Activated CD8-positive, alpha-beta T cell treated with anti-CD3 and anti-CD28 coated beads, Interleukin-2, amount 10 ng/mL, durations not matched to agents 7 days and 5 days (primary cell): ENCODE measurements around the gene ENDOV. TPM values are rescaled to one million over a fixed set of nuclear protein-coding genes. Genes with fewer than 3 reads are reported as not detected.

Experiments used
- ATAC-seq: fragments of 150-1000 bp; cut with Tn5 transposase; one replicate; pipeline ENCODE4 v1.10.0; 2021; ENCODE audit warnings: moderate library complexity
- CTCF ChIA-PET: fragments of 350-600 bp; sonication (Branson Sonifier 250); formaldehyde crosslinking; loops from one replicate; lab custom pipeline; 2021; ENCODE audit warnings: antibody characterized with exemption; lab: Charles Lee
- POLR2A ChIA-PET: fragments of 350-600 bp; sonication (Branson Sonifier 250); formaldehyde crosslinking; loops from one replicate; lab custom pipeline; 2021; ENCODE audit warnings: antibody characterized with exemption; lab: Charles Lee
- DNase-seq: peaks from one replicate; pipeline ENCODE4 v3.0.0-alpha.2; 2020
- H3K27ac Mint-ChIP-seq: one replicate; pipeline ENCODE4 v1.8.0; 2021; ENCODE audit warnings: mild to moderate bottlenecking, mixed read lengths
- H3K27me3 Mint-ChIP-seq: one replicate; pipeline ENCODE4 v1.8.0; 2021; ENCODE audit warnings: low read depth, mixed read lengths
- H3K36me3 Mint-ChIP-seq: one replicate; pipeline ENCODE4 v1.8.0; 2021; ENCODE audit warnings: low read depth, mixed read lengths
- H3K4me1 Mint-ChIP-seq: one replicate; pipeline ENCODE4 v1.8.0; 2021; ENCODE audit warnings: low read depth, mixed read lengths
- H3K4me3 Mint-ChIP-seq: one replicate; pipeline ENCODE4 v1.8.0; 2021; ENCODE audit warnings: mild to moderate bottlenecking, mixed read lengths
- H3K9me3 Mint-ChIP-seq: one replicate; pipeline ENCODE4 v1.8.0; 2022; ENCODE audit warnings: mixed read lengths; ENCODE audit not compliant: insufficient read depth
- total RNA-seq, 2 experiments: library from RNA; stranded (reverse); gene quantifications; one replicate each; pipeline ENCODE4 v1.2.3, GENCODE V29; 2021

Gene ENDOV
- total RNA-seq, 2 experiments from 2014 or later = 15.7 to 18.7 TPM

- ATAC-seq (no peak), DNase-seq (no peak)
- Mint-ChIP-seq H3K27ac (no peak overlapping the region), H3K4me3 (no peak overlapping the region), H3K4me1 (peaks cover 23% of the 10 kb centered on the region), H3K9me3 (no peaks in the 10 kb centered on the region), H3K27me3 (peaks cover 10% of the 10 kb centered on the region), H3K36me3 (peaks cover 5% of the 10 kb centered on the region)
- CTCF ChIA-PET = interaction anchor here (0.7 kb wide), 1 partner anchor 57 kb away, joined by 5 read pairs; no protein-coding TSS in a partner anchor
- POLR2A ChIA-PET = no interaction called here
Measured at GRCh38 chr17:80418589-80418988, 3.6 kb downstream of the ENDOV start.

GRCh38 chr17:80419255-80419654, 4.3 kb downstream of the ENDOV start:
- POLR2A ChIA-PET = no interaction called here
- peaks cover 28% of the 10 kb centered on the region for H3K4me1 Mint-ChIP-seq
- H3K9me3 Mint-ChIP-seq = no peaks in the 10 kb centered on the region
- H3K27me3 Mint-ChIP-seq = peaks cover 4% of the 10 kb centered on the region
- DNase-seq (no peak), ATAC-seq (no peak)
- no peak overlapping the region for H3K27ac Mint-ChIP-seq
- H3K36me3 Mint-ChIP-seq = peaks cover 5% of the 10 kb centered on the region
- CTCF ChIA-PET = interaction anchor here (0.7 kb wide), 1 partner anchor 56 kb away, joined by 5 read pairs; no protein-coding TSS in a partner anchor
- H3K4me3 Mint-ChIP-seq = no peak overlapping the region

GRCh38 chr17:80421381-80422090, 6.6 kb downstream of the ENDOV start:
- H3K4me3 Mint-ChIP-seq = no peak overlapping the region

GRCh38 chr17:80422276-80422675, 7.3 kb downstream of the ENDOV start:
- H3K27ac Mint-ChIP-seq = no peak overlapping the region
- ChIA-PET CTCF (no interaction called here), POLR2A (no interaction called here)

More at GRCh38 chr17:80421381-80422090, 6.6 kb downstream of the ENDOV start:
- Mint-ChIP-seq H3K36me3 (peaks cover 2% of the 10 kb centered on the region), H3K27me3 (no peaks in the 10 kb centered on the region), H3K4me1 (peaks cover 30% of the 10 kb centered on the region), H3K9me3 (no peaks in the 10 kb centered on the region), H3K27ac (no peak overlapping the region)
- ATAC-seq (no peak), DNase-seq (no peak)
- ChIA-PET POLR2A (interaction anchor here (0.6 kb wide), 1 partner anchor 469 kb away, joined by 3 read pairs; no protein-coding TSS in a partner anchor), CTCF (no interaction called here)

GRCh38 chr17:80422981-80423380, 8.0 kb downstream of the ENDOV start:
- POLR2A ChIA-PET = interaction anchor here (0.6 to 1.7 kb wide), 2 partner anchors 32 to 368 kb away, joined by 5 to 7 read pairs; no protein-coding TSS in a partner anchor
- peaks cover 2% of the 10 kb centered on the region for H3K36me3 Mint-ChIP-seq
- H3K9me3 Mint-ChIP-seq = no peaks in the 10 kb centered on the region
- no peak for DNase-seq
- H3K27ac Mint-ChIP-seq = no peak overlapping the region
- no peak overlapping the region for H3K4me3 Mint-ChIP-seq
- CTCF ChIA-PET = interaction anchor here (1.5 to 2.6 kb wide), 2 partner anchors 153 to 559 kb away, joined by 5 to 7 read pairs; no protein-coding TSS in a partner anchor
- H3K4me1 Mint-ChIP-seq = peaks cover 27% of the 10 kb centered on the region
- ATAC-seq = no peak
- no peaks in the 10 kb centered on the region for H3K27me3 Mint-ChIP-seq

More at GRCh38 chr17:80422276-80422675, 7.3 kb downstream of the ENDOV start:
- peaks cover 2% of the 10 kb centered on the region for H3K36me3 Mint-ChIP-seq
- no peak overlapping the region for H3K4me3 Mint-ChIP-seq
- ATAC-seq (no peak), DNase-seq (no peak)
- H3K9me3 Mint-ChIP-seq = no peaks in the 10 kb centered on the region
- peaks cover 27% of the 10 kb centered on the region for H3K4me1 Mint-ChIP-seq
- H3K27me3 Mint-ChIP-seq = no peaks in the 10 kb centered on the region

- ChIA-PET POLR2A (interaction anchor here (0.6 to 1.7 kb wide), 2 partner anchors 31 to 368 kb away, joined by 5 to 7 read pairs; no protein-coding TSS in a partner anchor), CTCF (interaction anchor here (1.5 to 2.6 kb wide), 3 partner anchors 152 to 558 kb away, joined by 5 to 7 read pairs (median 6); no protein-coding TSS in a partner anchor)
- H3K27ac Mint-ChIP-seq = peak overlapping the region; percentile 30
- H3K4me1 Mint-ChIP-seq = peaks cover 27% of the 10 kb centered on the region
- ATAC-seq (no peak), DNase-seq (no peak)
- no peaks in the 10 kb centered on the region for H3K9me3 Mint-ChIP-seq
- H3K27me3 Mint-ChIP-seq = no peaks in the 10 kb centered on the region
- H3K36me3 Mint-ChIP-seq = peaks cover 2% of the 10 kb centered on the region
- H3K4me3 Mint-ChIP-seq = no peak overlapping the region
Measured at GRCh38 chr17:80423536-80424225, 8.7 kb downstream of the ENDOV start.

- peaks cover 2% of the 10 kb centered on the region for H3K36me3 Mint-ChIP-seq
- H3K4me1 Mint-ChIP-seq = peaks cover 27% of the 10 kb centered on the region
- POLR2A ChIA-PET = interaction anchor here (0.6 to 1.7 kb wide), 2 partner anchors 30 to 162 kb away, joined by 3 to 7 read pairs; no protein-coding TSS in a partner anchor
- H3K27ac Mint-ChIP-seq = peak overlapping the region; percentile 30
- ATAC-seq = no peak
- DNase-seq = no peak
- H3K4me3 Mint-ChIP-seq = no peak overlapping the region
- CTCF ChIA-PET = interaction anchor here (0.8 to 2.6 kb wide), 4 partner anchors 9 to 558 kb away, joined by 3 to 7 read pairs (median 6); partner anchors contain the start of gene ENDOV
- no peaks in the 10 kb centered on the region for H3K27me3 Mint-ChIP-seq
- H3K9me3 Mint-ChIP-seq = no peaks in the 10 kb centered on the region
Measured at GRCh38 chr17:80424261-80424660, 9.3 kb downstream of the ENDOV start.

- no peak for ATAC-seq
- no peak overlapping the region for H3K4me3 Mint-ChIP-seq
- POLR2A ChIA-PET = interaction anchor here (0.6 kb wide), 1 partner anchor 163 kb away, joined by 3 read pairs; no protein-coding TSS in a partner anchor
- no peaks in the 10 kb centered on the region for H3K27me3 Mint-ChIP-seq
- no peaks in the 10 kb centered on the region for H3K9me3 Mint-ChIP-seq
- H3K4me1 Mint-ChIP-seq = peaks cover 27% of the 10 kb centered on the region
- no peaks in the 10 kb centered on the region for H3K36me3 Mint-ChIP-seq
- CTCF ChIA-PET = interaction anchor here (0.8 to 2.6 kb wide), 6 partner anchors 10 to 564 kb away, joined by 3 to 7 read pairs (median 4); partner anchors contain the start of gene ENDOV
- H3K27ac Mint-ChIP-seq = no peak overlapping the region
- no peak for DNase-seq
Measured at GRCh38 chr17:80424878-80425765, 10.2 kb downstream of the ENDOV start.

DNA sequence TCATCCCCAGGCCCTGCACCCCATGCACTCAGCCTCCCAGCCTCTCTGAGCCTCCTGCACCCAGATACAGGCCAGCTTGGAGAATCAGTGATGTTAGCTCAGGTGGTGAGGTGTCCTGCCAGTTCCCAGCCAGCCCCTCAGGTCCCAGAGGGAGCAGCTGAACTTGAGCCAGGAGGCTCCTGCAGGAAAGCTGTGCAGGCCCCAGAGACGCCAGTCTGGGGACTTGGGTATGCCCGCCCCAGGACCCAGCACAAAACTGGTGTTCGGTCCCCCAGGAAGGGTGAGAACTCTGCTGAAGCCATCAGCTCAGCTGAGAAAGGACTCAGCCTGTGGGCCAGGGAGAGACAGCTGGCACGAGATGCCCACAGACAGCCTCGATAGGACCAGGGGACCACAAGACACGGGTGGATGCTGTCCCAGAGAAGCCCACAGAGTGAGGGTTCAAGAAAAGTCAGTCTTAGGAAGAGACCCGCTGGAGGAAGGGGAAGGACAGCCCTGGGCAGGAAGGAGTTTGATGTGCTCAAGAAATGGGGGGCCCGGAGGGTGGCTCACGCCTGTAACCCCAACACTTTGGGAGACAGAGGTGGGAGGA, 11.0 kb downstream of the ENDOV start:
- Mint-ChIP-seq H3K4me3 (no peak overlapping the region), H3K4me1 (peaks cover 27% of the 10 kb centered on the region), H3K27ac (no peak overlapping the region), H3K27me3 (no peaks in the 10 kb centered on the region), H3K9me3 (no peaks in the 10 kb centered on the region), H3K36me3 (no peaks in the 10 kb centered on the region)
- ChIA-PET POLR2A (interaction anchor here (0.6 kb wide), 1 partner anchor 599 kb away, joined by 4 read pairs; no protein-coding TSS in a partner anchor), CTCF (interaction anchor here (1.1 to 2.6 kb wide), 4 partner anchors 150 to 563 kb away, joined by 3 to 7 read pairs (median 6); no protein-coding TSS in a partner anchor)
- no peak for DNase-seq
- ATAC-seq = no peak

- H3K36me3 Mint-ChIP-seq = no peaks in the 10 kb centered on the region
- no peak overlapping the region for H3K4me3 Mint-ChIP-seq
- no peaks in the 10 kb centered on the region for H3K9me3 Mint-ChIP-seq
- CTCF ChIA-PET = interaction anchor here (0.6 to 2.6 kb wide), 35 partner anchors 10 to 593 kb away, joined by 3 to 18 read pairs (median 4); partner anchors contain the start of genes GAA and RPTOR
- no peaks in the 10 kb centered on the region for H3K27me3 Mint-ChIP-seq
- POLR2A ChIA-PET = interaction anchor here (0.6 to 1.0 kb wide), 2 partner anchors 118 to 304 kb away, joined by 3 to 4 read pairs; partner anchors contain the start of gene RPTOR
- ATAC-seq (peak; percentile 98), DNase-seq (peak; percentile 89)
- H3K4me1 Mint-ChIP-seq = peaks cover 27% of the 10 kb centered on the region
- no peak overlapping the region for H3K27ac Mint-ChIP-seq
Measured at GRCh38 chr17:80426671-80427326, 11.8 kb downstream of the ENDOV start.
